ENCODE results near the gene DIAPH3. TPM values are rescaled to one million over a fixed set of nuclear protein-coding genes. Genes with fewer than 3 reads are reported as not detected.

Gene DIAPH3
- total and polyA plus RNA-seq, 2 of the 8 experiments (the other 6 are each of a cell fraction or from before 2014, with no cell fraction given) = 8.0 to 30.8 TPM

- no peaks in the 10 kb centered on the region for H3K9me3 ChIP-seq (ENCODE audit: insufficient read depth in 2 of 2, low read depth in 1 of 2, low read length in 1 of 2)
- no peak overlapping the region for H2BK5ac ChIP-seq (ENCODE audit: low read depth, low read length)
- no peak overlapping the region for H3K9ac ChIP-seq (replicated peaks in 1 of 4; ENCODE audit: extremely low read depth in 1 of 4, low read depth in 3 of 4, low read length in 3 of 4)
- H3K14ac ChIP-seq (ENCODE audit: insufficient read length) = no peak overlapping the region
- WGBS, 2 experiments (ENCODE audit: extremely low coverage in 1 of 2, insufficient coverage in 1 of 2, insufficient read length in 1 of 2, insufficient replicate concordance in 2 of 2, low coverage in 1 of 2, low lambda C conversion rate in 2 of 2, missing lambda C conversion rate in 1 of 2) = 85% methylated on average over 2 of the region's 2 CpGs; no CpG with 5 or more reads in 1 of the 2 experiments
- H3K36me3 ChIP-seq (ENCODE audit: control insufficient read depth in 2 of 4, insufficient read depth in 4 of 4, low read length in 3 of 4) = no peaks in the 10 kb centered on the region
- no peak overlapping the region for H2BK15ac ChIP-seq (ENCODE audit: low read length)
- ChIA-PET CTCF (ENCODE audit: partially characterized antibody) (interaction anchor here (0.6 kb wide), 1 partner anchor 516 kb away, joined by 4 read pairs; no protein-coding TSS in a partner anchor), POLR2A (ENCODE audit: partially characterized antibody) (no interaction called here)
- H3K4me2 ChIP-seq (ENCODE audit: insufficient read depth in 1 of 2, low read depth in 2 of 2, low read length in 2 of 2) = no peak overlapping the region
- no peak overlapping the region for H3K56ac ChIP-seq (replicated peaks; ENCODE audit: insufficient read length, low read depth, low read length)
- no peak overlapping the region for H4K8ac ChIP-seq (ENCODE audit: extremely low read depth, insufficient read depth, low read length)
- H3K4me1 ChIP-seq (replicated peaks in 1 of 4; ENCODE audit: control insufficient read depth in 3 of 4, insufficient read depth in 4 of 4, low read length in 3 of 4) = no peaks in the 10 kb centered on the region
- no peak overlapping the region for H3K27ac ChIP-seq (ENCODE audit: low read depth, low read length)
- DNase-seq (ENCODE audit: low read depth in 1 of 2, low spot score in 2 of 2) (no peak), FAIRE-seq (no peak)
- no peak overlapping the region for H2AK5ac ChIP-seq (ENCODE audit: low read depth, low read length)
- H3K4ac ChIP-seq (replicated peaks; ENCODE audit: insufficient read length, low read depth, low read length) = no peak overlapping the region
- TF ChIP-seq CEBPB (IDR thresholded peaks at IDR 0.05; ENCODE audit: low read depth, low read length) (0 out of 2 replicates have a peak, but pooled peaks have one; percentile 9), KDM5A (IDR thresholded peaks at IDR 0.05; ENCODE audit: low read length) (no peak), JUND (IDR thresholded peaks at IDR 0.05; ENCODE audit: low read length) (no peak)
- no peak overlapping the region for H2AFZ ChIP-seq (ENCODE audit: low read length)
- H4K91ac ChIP-seq (replicated peaks; ENCODE audit: insufficient read length, low read length) = no peak overlapping the region
- no peak overlapping the region for H3K18ac ChIP-seq (ENCODE audit: extremely low read depth, low read length)
- no peaks in the 10 kb centered on the region for H3K79me1 ChIP-seq (ENCODE audit: low read depth, low read length)
- H4K20me1 ChIP-seq (replicated peaks in 1 of 2; ENCODE audit: control insufficient read depth in 1 of 2, insufficient read depth in 2 of 2, low read length in 2 of 2) = peaks cover 0 to 1% of the 10 kb centered on the region in 2 experiments
- no peaks in the 10 kb centered on the region for H3K23me2 ChIP-seq (ENCODE audit: low read depth, low read length)
- H4K5ac ChIP-seq (ENCODE audit: insufficient read length, low read depth, low read length) = no peak overlapping the region
- no peak overlapping the region for H2BK120ac ChIP-seq (replicated peaks; ENCODE audit: low read depth, low read length)
- H3K27me3 ChIP-seq (replicated peaks in 1 of 4; ENCODE audit: control insufficient read depth in 3 of 4, extremely low read depth in 1 of 4, insufficient read depth in 3 of 4, low read length in 3 of 4) = no peaks in the 10 kb centered on the region
- H2BK12ac ChIP-seq (ENCODE audit: low read depth, low read length) = no peak overlapping the region
- no peak overlapping the region for H2BK20ac ChIP-seq (ENCODE audit: low read length)
- H3K79me2 ChIP-seq (ENCODE audit: control insufficient read depth in 1 of 2, insufficient read depth in 2 of 2, low read length in 2 of 2) = no peaks in the 10 kb centered on the region
- no peak overlapping the region for H3K4me3 ChIP-seq (ENCODE audit: extremely low read depth in 1 of 4, insufficient read depth in 2 of 4, low read depth in 3 of 4, low read length in 4 of 4)
- no peak overlapping the region for H3K23ac ChIP-seq (ENCODE audit: insufficient read length)
These were observed 275.3 kb downstream of the DIAPH3 start for GRCh38 chr13:59888408-59888807.

Measured in H1 (cell line).